Occipital lobe (tissue), 2 donors: ENCODE measurements around the gene SYNJ1. TPM values are rescaled to one million over a fixed set of nuclear protein-coding genes. Genes with fewer than 3 reads are reported as not detected.
A peak's percentile ranks its signal among the peaks of the same experiment; 100 is the strongest.
"Not testable (repeated sequence)": the region's sequence is repeated elsewhere in the genome, so short reads cannot be mapped to it uniquely, and the experiment has no call there.

Experiments
- DNase-seq: peaks from one replicate; lab custom pipeline; 2025; lab: John Stamatoyannopoulos, UW
- total RNA-seq: library from RNA; depleted of rRNA; stranded (reverse); fragments of >200 nt; gene quantifications from one replicate; pipeline ENCODE4 v1.2.3, GENCODE V29; 2014

The SYNJ1 gene
- total RNA-seq, result 24.0 TPM

DNA sequence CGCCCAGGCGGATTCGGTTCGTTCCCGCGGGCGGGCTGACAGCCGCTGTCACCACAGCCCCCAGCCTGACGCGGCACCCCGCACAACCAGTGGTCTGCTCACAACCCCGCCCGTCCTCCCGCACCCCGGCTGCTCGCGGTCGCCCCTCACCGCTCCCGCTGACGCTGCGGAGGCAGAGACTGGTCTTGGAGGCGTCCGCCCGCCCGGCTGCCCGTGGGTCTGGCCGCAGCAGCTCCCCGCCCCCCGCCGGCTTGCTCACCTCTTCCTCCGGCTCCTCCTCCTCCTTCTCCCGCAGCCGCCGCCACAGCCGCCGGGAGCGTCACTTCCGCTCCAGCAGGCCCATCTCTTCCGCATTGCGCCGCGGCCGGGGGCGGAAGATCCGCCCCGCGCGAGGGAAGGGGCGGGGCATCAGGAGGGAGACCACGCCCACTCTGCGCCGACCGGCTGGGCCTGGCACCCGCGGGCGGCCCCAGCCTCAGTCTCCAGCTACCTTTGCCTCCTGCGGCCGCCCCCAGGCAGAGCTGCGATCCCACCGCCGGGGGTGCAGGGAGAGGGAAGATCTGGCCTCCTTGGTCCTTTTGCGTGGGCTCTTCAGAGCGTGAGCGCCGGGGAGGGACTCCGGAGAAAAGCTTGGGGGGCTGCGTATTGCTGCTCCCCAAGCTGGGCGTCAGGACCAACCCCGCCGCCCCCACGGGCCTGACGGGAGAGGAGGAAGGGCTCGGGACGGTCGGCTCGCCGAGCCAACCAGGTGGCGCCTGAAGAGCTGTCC lies at the start of gene SYNJ1:
Gene SYNJ1, minus strand, starts transcription at position 327 of the 769 bp plus-strand sequence. CDS start 1,118 bp downstream, outside the sequence.
- DNase-seq, result peak; percentile 94

DNA sequence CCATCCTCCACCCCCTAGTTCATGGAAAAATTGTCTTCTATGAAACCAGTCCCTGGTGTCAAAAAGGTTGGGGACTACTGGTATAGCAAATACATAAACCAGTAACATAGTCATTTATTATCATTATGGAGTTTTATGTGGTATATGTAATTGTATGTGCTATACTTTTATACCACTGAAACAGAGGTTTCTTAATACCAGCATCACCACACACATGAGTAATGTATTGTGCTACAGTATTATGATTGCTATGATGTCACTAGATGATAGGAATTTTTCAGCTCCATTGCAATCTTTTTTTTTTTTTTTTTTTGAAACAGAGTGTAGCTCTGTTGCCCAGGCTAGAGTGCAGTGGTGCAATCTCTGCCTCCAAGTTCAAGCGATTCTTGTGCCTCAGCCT lies 49.5 kb upstream of the SYNJ1 start:
- no peak for DNase-seq

GRCh38 chr21:32776743-32777142 lies 48.9 kb upstream of the SYNJ1 start:
- no peak for DNase-seq

GRCh38 chr21:32773048-32773344 lies 45.2 kb upstream of the SYNJ1 start:
- DNase-seq, result not testable (repeated sequence)

DNA sequence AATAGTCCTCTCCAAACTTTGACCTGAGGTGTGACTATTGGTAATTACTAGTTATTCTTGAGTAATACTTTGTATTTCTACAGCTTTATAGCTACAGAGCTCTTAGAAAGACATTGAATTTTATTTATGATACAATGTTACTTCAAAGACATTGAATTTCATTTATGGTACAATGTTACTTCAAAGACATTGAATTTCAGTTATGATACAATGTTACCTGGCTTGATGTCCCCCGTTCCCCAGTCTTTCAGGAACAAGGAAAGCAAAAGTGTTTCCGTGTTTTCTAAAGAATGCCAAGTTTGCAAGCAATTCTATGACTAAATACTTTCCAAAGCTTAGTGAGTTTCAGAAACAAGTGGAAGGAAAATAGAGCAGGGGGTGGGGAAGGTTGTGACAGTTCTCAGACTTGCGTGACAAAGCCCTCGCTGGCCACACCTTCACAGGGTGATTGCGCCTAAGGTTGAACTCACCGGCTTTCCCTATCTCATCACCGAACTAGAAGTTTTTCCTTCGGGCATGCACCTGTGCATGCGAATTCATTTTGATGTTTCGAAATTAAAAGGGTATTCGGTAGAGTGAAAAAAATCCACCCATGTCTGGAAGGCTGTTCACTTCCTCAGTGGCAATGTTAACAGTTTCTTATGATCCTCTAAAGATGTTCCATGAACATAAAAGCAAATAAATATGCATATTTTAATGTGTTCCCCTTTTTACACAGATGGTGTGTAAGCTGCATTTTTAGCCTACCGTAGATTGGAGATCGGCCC lies 44.7 kb upstream of the SYNJ1 start:
- peak; percentile 2 for DNase-seq

GRCh38 chr21:32770871-32771523 lies 43.2 kb upstream of the SYNJ1 start:
- peak; percentile 28 for DNase-seq

- no peak for DNase-seq
Measured at GRCh38 chr21:32768530-32768929, 40.7 kb upstream of the SYNJ1 start.

DNA sequence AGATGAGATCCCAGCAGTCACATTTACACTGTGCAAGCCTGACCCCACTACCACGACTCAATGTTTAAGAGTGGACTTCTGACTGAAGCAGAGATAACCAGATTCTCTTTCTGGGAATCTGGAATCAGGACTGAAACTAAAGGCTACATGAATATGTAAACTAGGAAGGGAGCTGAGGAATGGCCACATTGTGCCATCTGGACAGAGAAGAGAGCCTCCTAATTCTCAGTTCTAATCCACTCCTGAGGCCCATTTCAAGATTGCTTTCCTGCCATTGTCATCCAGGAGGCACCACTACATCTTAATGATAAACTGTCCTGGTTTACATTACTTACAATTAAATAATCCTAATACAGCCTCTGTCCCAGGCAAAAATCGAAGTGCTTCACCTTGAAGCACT lies 37.2 kb upstream of the SYNJ1 start:
- DNase-seq, result no peak

GRCh38 chr21:32764186-32764585 lies 36.4 kb upstream of the SYNJ1 start:
- no peak for DNase-seq

- no peak for DNase-seq
Measured at GRCh38 chr21:32757804-32758203, 30.0 kb upstream of the SYNJ1 start.

DNA sequence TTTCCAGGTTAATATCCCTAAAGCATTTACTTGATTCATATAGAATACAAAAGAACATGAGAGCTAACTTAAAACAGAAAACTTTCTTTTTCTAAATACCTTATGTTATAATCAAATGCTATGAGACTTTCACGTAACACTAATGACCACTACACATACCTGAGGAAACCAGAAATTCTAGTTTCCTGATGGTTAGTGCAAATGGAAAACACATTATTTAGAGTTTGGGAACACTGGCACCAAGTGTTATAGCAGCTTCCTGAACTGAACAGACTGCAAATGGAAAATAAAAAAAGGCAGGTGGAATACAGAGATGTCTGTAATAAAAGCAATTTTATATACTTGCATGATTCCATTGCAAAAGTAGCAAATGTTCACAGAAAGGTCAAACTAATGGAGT lies 28.3 kb upstream of the SYNJ1 start:
- no peak for DNase-seq

- no peak for DNase-seq
Measured at GRCh38 chr21:32753818-32754585, 26.2 kb upstream of the SYNJ1 start.

GRCh38 chr21:32750405-32750804 lies 22.6 kb upstream of the SYNJ1 start:
- no peak for DNase-seq

- DNase-seq, result no peak
Measured at GRCh38 chr21:32749662-32750061, 21.8 kb upstream of the SYNJ1 start.

DNA sequence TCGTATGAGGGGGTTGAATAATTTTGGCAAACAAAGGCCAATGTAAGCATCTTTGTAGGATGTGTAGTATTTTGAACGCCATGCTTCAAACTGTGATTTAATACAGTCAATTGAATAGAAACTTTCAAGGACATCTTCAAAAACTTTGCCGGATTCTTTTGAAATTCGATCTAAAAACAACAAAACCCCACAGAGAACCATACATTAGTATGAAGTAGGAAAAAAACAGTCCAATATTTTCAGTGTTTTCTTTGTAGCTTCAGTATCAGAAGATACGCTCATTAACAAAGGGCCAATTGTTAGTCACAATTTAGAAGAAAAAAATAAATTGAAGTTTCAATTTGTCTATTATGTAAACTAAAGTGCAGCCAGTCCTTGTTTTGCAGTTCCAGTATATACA lies 20.7 kb upstream of the SYNJ1 start:
- no peak for DNase-seq

GRCh38 chr21:32747396-32747795 lies 19.6 kb upstream of the SYNJ1 start:
- DNase-seq, result no peak

- not testable (repeated sequence) for DNase-seq
Measured at GRCh38 chr21:32746711-32747110, 18.9 kb upstream of the SYNJ1 start.

- no peak for DNase-seq
Measured at GRCh38 chr21:32742396-32742795, 14.6 kb upstream of the SYNJ1 start.

GRCh38 chr21:32741336-32741735 lies 13.5 kb upstream of the SYNJ1 start:
- DNase-seq, result no peak

DNA sequence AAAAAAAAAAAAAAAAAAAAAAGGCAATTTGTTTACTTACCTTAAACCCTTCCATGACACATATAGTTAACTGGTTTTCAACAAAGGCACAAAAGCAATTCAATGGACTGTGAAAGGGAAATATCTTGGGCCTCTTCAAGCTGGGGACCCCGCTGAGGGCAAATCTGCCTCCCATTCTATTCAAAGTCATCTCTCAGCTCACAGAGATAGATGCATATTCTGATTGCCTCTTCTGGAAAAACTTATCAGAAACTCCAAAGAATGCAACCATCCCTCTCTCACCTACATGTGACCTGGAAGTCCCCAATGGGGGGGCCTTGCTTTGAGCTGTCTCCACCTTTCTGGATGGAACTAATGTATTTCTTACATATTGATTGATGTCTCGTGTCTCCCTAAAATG lies 12.1 kb upstream of the SYNJ1 start:
- no peak for DNase-seq

DNA sequence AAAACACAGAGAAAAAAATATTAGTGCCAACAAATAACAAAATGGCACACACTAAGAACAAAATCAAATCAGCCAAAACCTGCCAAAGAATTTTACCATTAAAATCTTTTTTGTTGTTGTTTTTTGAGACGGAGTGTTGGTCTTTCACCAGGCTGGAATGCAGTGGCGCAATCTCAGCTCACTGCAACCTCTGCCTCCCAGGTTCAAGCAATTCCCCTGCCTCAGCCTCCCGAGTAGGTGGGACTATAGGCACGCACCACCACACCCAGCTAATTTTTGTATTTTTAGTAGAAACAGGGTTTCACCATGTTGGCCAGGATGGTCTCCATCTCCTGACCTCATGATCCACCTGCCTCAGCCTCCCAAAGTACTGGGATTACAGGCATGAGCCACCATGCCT lies 8.3 kb upstream of the SYNJ1 start:
- not testable (repeated sequence) for DNase-seq

DNA sequence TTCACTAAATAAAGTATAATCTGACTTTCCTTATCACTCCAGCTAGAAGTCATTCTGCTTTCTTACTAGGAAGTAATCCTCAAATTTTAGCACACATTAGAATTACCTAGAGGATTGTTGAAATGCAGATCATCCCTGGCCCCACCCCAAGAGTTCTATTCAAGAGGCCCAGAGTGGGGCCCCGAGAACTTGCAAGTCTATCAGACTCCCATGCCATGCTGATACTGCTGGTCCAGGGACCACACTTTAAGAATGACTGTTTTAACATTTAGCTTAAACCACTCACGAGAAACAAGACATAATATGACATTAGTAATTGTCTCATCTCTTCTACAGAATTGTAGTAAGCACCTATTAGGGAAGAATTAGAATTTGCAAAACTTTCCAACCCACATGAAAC lies 7.7 kb upstream of the SYNJ1 start:
- DNase-seq, result no peak
